ENCODE results near the gene NTNG2.

- TF ChIP-seq BCL6 (CRISPR knock-in tag; IDR thresholded peaks at IDR 0.05) (no peak), ZNF562 (CRISPR knock-in tag; IDR thresholded peaks at IDR 0.05; ENCODE audit: borderline replicate concordance) (no peak), CEBPB (IDR thresholded peaks at IDR 0.05; ENCODE audit: borderline replicate concordance, low read depth, low read length) (no peak), E2F1 (CRISPR knock-in tag; IDR thresholded peaks at IDR 0.05) (no peak), BRCA1 (CRISPR knock-in tag; IDR thresholded peaks at IDR 0.05) (no peak), GATAD2A (CRISPR knock-in tag; IDR thresholded peaks at IDR 0.05) (no peak)
- TF ChIP-seq, protein P1, sequence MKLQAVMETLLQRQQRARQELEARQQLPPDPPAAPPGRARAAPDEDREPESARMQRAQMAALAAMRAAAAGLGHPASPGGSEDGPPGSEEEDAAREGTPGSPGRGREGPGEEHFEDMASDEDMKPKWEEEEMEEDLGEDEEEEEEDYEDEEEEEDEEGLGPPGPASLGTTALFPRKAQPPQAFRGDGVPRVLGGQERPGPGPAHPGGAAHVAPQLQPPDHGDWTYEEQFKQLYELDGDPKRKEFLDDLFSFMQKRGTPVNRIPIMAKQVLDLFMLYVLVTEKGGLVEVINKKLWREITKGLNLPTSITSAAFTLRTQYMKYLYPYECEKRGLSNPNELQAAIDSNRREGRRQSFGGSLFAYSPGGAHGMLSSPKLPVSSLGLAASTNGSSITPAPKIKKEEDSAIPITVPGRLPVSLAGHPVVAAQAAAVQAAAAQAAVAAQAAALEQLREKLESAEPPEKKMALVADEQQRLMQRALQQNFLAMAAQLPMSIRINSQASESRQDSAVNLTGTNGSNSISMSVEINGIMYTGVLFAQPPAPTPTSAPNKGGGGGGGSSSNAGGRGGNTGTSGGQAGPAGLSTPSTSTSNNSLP (IDR thresholded peaks at IDR 0.05; ENCODE audit: low read depth, low read length), result no peak
- TF ChIP-seq, protein P2, sequence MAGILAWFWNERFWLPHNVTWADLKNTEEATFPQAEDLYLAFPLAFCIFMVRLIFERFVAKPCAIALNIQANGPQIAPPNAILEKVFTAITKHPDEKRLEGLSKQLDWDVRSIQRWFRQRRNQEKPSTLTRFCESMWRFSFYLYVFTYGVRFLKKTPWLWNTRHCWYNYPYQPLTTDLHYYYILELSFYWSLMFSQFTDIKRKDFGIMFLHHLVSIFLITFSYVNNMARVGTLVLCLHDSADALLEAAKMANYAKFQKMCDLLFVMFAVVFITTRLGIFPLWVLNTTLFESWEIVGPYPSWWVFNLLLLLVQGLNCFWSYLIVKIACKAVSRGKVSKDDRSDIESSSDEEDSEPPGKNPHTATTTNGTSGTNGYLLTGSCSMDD (CRISPR knock-in tag; IDR thresholded peaks at IDR 0.05), result no peak
- TF ChIP-seq, protein P3, sequence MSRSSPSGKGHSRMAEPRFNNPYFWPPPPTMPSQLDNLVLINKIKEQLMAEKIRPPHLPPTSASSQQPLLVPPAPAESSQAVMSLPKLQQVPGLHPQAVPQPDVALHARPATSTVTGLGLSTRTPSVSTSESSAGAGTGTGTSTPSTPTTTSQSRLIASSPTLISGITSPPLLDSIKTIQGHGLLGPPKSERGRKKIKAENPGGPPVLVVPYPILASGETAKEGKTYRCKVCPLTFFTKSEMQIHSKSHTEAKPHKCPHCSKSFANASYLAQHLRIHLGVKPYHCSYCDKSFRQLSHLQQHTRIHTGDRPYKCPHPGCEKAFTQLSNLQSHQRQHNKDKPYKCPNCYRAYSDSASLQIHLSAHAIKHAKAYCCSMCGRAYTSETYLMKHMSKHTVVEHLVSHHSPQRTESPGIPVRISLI (CRISPR knock-in tag; IDR thresholded peaks at IDR 0.05; ENCODE audit: borderline replicate concordance), result no peak
Observed at GRCh38 chr9:132201780-132202703, 40.2 kb downstream of the NTNG2 start.

Measured in HepG2 (cell line).